ENCODE results near the gene TMEM156. TPM values are rescaled to one million over a fixed set of nuclear protein-coding genes. Genes with fewer than 3 reads are reported as not detected.

Gene TMEM156
- total RNA-seq, 1 experiment from 2014 or later, result 14.1 TPM

- Mint-ChIP-seq H3K36me3 (ENCODE audit: insufficient read depth, unreplicated experiment) (no peaks in the 10 kb centered on the region), H3K4me1 (ENCODE audit: low read depth, unreplicated experiment) (no peaks in the 10 kb centered on the region), H3K27me3 (ENCODE audit: unreplicated experiment) (no peaks in the 10 kb centered on the region), H3K9me3 (ENCODE audit: low read depth, unreplicated experiment) (no peaks in the 10 kb centered on the region), H3K4me3 (ENCODE audit: low read depth, unreplicated experiment) (no peak overlapping the region), H3K27ac (ENCODE audit: unreplicated experiment) (no peak overlapping the region)
- intact Hi-C loops (cut with micrococcal nuclease; ENCODE audit: unreplicated experiment), result no loop called here
- TF ChIP-seq, protein P1, sequence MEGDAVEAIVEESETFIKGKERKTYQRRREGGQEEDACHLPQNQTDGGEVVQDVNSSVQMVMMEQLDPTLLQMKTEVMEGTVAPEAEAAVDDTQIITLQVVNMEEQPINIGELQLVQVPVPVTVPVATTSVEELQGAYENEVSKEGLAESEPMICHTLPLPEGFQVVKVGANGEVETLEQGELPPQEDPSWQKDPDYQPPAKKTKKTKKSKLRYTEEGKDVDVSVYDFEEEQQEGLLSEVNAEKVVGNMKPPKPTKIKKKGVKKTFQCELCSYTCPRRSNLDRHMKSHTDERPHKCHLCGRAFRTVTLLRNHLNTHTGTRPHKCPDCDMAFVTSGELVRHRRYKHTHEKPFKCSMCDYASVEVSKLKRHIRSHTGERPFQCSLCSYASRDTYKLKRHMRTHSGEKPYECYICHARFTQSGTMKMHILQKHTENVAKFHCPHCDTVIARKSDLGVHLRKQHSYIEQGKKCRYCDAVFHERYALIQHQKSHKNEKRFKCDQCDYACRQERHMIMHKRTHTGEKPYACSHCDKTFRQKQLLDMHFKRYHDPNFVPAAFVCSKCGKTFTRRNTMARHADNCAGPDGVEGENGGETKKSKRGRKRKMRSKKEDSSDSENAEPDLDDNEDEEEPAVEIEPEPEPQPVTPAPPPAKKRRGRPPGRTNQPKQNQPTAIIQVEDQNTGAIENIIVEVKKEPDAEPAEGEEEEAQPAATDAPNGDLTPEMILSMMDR (IDR thresholded peaks at IDR 0.05; ENCODE audit: unreplicated experiment), result no peak
- CTCF ChIA-PET, result no interaction called here
- DNase-seq, result no peak
- no TSS peak for BruUV-seq (replicated peaks)
These were observed 114.7 kb downstream of the TMEM156 start for GRCh38 chr4:38917481-38918025.

Other genes starting within 250 kb of the TMEM156 start
- gene TLR10, start 249.4 kb downstream of the TMEM156 start, total RNA-seq (2022), result not detected in 2 replicates
- 1.1 and 1.3 TPM in 2 replicates for gene TLR1, start 227.6 kb downstream of the TMEM156 start, total RNA-seq (2022)
- 0.68 and 0.73 TPM in 2 replicates for gene TLR6, start 175.6 kb downstream of the TMEM156 start, total RNA-seq (2022)
- 18.5 and 22.1 TPM in 2 replicates for gene FAM114A1, start 164.6 kb downstream of the TMEM156 start, total RNA-seq (2022)
- gene KLHL5, start 29.8 kb upstream of the TMEM156 start, total RNA-seq (2022), result 38.9 and 57.4 TPM in 2 replicates
- 10.5 and 14.9 TPM in 2 replicates for gene WDR19, start 150.1 kb upstream of the TMEM156 start, total RNA-seq (2022)